Stimulated activated CD4-positive, alpha-beta T cell treated with anti-CD3 and anti-CD28 coated beads, Interleukin-15, amount 100 ng/mL, for 24 hours (primary cell): ENCODE results near the gene RASSF3.
"Not testable (repeated sequence)": the region's sequence is repeated elsewhere in the genome, so short reads cannot be mapped to it uniquely, and the experiment has no call there.

Experiments used
- DNase-seq: peaks from one replicate; pipeline ENCODE4 v3.0.0-alpha.2; 2020

The RASSF3 gene, protein sequence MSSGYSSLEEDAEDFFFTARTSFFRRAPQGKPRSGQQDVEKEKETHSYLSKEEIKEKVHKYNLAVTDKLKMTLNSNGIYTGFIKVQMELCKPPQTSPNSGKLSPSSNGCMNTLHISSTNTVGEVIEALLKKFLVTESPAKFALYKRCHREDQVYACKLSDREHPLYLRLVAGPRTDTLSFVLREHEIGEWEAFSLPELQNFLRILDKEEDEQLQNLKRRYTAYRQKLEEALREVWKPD

DNA sequence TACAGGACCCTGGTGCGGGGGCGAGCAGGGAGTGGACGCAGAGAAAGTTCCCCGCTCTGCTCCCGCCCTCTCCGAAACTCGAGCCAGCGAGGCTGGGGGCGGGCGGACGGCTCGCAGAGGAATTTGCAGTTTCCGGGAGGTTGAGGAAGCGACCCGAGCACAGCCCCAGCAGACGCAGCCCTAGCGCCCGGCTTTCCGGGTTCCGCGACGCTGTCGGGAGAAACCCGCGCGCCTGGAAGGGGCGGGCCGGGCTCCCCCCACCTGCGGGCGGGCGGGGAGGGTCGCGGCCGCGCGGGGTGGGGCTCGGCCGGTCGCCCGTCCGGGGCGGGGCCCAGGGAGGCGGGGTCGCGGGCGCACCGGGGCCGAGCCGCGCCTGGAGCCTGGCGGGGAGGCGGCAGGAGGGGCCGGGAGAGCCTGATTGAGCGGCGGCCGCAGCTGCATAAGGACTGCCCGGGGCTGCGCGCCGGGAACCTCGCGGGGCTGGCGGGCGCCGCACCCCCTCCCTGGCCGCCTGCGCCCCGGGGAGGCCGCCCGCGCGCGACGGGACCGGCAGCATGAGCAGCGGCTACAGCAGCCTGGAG, at the start of gene RASSF3:
TSS of gene RASSF3 (plus strand) at position 417 of the 581 bp plus-strand sequence. CDS start at position 555, 138 bp downstream.
- DNase-seq = peak; percentile 84

DNA sequence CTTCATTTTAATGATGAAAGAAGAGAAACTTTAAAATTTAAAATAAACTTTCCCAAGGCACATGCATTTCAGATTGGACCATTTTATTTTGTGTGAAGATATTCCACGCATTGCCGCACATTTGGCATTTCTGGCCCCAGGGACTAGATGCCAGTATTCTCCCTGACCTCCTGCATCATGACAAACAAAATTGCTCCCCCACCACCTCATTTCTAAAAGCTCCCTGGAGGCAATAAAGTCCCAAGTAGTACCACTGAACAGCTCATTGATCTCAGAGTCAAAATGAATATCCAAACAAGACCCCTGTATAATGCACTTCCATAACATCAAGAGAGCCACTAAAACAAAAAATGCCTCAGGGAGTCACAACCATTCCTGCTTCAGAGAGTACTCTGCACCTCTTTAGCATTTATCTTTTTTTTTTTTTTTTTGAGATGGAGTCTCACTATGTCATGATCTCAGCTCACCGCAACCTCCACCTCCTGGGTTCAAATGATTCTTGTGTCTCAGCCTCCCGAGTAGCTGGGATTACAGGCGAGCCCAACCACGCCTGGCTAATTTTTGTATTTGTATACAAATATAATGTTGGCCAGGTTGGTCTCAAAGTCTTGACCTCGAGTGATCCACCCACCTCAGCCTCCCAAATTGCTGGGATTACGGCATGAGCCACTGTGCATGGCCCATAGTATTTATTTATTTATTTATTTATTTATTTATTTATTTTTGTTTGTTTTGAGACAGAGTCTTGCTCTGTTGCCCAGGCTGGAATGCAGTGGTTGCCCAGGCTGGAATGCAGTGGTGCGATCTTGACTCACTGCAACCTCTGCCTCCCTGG, 48.8 kb upstream of the RASSF3 start:
- DNase-seq = no peak

DNA sequence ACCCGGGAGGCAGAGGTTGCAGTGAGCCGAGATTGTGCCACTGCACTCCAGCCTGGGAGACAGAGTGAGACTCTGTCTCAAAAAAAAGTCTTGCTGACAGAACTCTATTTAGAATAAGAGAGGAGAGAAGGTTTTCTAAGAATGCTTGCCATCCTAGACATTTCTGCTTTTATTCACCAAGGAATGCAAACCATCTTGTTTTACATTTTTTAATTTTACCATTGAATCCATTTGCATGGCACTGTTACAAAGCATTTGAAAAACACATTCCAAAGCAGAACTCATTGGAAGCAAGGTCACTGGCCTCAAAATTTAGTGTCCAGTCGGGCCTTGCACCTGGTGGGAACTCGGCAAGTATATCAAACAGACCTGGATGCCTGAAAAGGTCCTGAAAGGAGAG, 44.2 kb upstream of the RASSF3 start:
- DNase-seq = no peak

DNA sequence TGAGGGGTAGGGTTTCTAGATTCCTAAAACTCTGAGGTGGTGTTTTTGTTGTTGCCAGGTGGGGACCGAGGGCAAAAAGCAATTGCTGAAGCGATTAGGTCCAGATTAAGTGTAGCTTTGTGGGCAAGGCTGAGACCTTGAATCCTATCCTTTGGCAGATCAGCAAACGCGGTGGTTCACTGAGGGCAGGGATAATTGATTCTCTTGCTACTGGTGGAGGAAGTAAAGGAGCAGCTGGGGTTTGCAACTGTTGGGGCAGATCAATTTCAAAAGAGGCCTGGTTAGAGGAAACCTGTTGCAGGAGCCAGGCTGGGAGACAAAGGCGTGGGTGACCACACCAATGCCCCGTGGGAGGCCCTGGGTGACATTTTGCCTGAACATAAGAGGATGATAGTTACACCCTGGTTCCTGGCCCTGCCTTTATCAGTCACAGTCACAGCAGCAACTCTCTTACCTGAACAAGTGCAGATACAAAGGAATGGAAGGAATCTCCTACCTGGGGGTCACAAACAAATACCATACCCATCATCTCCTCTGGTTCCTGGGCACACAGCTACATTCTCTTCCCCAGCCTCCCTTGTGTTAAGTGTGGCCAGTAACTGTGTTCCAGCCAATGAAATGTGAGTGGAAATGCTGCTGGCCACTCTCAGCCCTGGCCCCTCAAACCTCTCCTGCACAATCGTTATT, 43.3 kb upstream of the RASSF3 start:
- no peak for DNase-seq

DNA sequence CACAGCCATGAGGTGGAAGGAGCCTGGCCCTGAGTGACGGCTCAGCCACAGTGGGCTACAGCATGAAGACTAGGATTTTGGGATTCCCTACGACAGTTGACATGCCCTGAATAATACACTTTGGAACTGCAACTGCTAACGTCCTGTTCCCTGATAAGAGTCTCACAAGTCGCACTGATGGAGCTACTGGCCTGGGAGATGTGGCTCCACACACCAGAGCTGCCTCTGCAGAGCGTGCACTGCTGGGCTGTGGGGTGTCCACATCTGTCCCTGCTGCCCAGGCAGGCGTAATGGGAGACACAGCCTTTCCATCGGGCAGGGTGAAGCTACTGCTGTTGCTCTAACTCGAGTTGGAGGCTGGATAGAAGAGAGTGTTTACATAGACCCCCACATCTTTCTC, 42.7 kb upstream of the RASSF3 start:
- no peak for DNase-seq

DNA sequence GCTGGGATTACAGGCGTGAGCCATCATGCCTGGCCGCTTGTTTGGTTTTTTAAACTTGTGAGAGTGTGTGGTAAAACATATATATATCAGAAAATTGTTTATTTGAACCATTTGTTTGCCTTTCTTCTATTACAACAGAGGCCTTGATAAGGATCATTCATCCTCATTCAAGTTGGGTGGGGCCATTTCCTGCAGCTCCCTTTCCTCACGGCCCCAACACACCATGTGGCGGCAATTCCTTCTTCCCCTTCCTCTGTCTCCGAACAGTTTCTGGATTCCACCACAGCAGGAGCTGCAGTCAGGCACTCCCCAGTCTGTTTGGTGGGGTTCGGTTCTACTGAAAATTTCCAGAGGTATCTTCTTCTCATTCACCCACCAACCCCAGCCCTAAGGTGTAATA, 42.0 kb upstream of the RASSF3 start:
- no peak for DNase-seq

DNA sequence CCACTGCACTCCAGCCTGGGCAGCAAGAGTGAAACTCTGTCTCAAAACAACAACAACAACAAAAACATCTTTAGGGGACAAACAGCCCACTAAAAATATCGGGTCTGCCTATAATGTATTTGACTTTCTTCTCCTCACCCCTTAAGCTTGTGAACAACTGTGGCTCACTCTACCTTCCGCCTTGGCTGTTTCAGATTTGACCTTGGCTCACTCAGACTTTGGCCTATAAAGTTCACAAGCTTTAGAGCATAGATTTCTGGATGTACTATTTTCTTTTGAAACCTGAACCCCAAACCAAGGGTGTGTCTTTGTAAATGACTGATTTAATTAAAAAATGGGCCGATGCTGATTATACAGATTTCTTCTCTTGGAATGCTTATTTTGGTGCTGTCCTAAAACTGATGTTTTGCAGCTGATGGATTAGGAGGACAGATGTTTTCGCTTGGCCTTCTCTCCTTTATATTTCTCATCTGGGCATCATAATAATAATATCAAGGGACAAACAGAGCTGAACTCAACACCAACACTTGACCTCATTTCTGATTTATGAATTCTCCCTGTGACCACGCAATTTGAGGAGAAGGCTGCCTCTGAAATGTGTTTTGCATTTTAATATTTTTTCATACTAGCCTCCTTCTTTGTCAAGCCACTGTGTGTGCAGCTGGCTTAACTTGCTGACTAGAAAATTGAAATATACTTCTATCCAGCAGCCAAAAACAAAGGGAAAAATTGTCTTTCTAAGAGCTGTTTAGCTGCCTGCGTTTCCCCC, 40.2 kb upstream of the RASSF3 start:
- DNase-seq = no peak

DNA sequence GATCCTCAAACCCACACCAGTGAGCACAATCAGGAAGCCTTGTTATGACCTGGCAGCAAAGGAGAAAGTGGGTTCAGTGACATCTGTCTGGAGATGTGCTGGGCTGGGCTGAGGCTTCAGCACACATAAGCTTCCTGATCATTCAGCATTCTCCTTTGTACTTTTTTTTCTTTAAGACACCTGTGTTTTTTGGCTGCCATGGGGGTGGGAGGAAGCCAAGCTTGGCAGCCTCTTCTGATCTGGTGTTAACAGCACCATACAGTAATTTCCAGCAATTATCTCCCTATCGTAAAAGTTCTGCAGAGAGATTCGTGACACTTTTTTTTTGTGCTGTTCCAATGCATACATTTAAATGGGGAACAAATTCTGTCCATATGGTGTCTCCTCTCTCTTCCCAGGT, 38.9 kb upstream of the RASSF3 start:
- DNase-seq = no peak

DNA sequence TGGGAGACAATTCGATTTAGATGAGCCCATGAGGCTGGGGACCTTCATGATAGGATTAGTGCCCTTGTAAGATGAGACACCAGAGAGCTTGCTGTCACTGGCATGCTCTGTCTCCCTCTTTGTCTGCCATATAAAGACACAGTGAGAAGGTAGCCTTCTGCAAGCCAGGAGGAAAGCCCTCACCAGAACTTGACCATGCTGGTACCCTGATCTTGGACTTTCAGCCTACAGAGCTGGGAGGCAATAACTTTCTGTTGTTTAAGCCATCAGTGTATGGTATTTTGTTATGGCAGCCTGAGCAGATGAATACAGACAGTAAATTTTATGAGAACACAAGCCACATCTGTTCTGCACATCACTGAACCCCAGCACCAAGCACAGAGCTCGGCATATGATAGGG, 38.1 kb upstream of the RASSF3 start:
- no peak for DNase-seq

DNA sequence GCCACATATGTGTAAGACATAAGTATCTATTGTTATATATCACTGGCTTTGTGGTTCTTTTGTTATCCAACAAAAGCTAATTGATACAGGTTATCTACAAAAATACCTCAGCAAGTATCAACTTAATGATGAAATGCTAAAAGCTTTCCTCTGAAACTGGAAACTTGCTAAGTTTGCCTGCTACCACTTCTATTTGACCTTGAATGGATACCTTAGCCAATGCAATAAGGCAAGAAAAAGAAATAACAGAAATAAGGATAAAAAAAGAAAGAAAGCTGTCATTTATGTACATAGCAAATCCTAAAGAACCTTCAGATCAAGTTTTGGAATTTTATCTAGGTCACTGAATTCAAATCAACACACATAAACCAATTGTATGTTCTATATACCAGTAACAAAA, 35.5 kb upstream of the RASSF3 start:
- DNase-seq = no peak

DNA sequence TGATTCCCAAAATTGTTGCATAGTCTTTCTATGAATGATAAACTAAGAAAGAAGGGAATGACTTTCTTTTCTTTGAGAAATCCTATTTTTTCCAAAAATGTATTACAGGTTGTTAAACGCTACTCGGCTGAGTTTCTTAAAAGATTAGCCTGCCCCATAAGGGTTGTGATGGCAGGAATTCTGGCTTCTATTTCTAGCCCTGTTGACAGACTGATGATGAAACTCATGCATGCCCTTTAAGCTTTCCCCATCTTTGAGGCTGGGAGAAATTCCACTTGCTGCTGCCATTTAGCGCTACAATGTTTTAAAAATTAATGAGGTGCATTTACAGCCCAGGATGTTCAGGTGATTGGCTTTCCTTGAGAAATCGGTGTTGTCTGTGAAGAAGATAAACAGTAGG, 33.2 kb upstream of the RASSF3 start:
- no peak for DNase-seq

DNA sequence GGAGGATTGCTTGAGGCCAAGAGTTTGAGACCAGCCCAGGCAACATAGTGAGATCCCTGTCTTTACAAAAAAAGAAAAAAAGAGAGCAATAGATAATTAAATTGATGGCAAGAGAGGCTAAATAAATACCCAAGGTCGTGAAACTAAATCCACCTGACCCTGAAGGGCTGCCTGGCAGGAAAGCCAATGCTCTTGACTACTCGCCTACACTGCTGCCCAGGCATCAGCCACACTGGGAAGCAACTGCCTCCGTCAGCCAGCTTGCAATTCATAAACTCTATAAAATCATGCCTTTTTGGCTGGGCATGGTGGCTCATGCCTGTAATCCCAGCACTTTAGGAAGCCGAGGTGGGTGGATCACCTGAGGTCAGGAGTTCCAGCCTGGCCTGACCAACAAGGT, 31.7 kb upstream of the RASSF3 start:
- DNase-seq = no peak

DNA sequence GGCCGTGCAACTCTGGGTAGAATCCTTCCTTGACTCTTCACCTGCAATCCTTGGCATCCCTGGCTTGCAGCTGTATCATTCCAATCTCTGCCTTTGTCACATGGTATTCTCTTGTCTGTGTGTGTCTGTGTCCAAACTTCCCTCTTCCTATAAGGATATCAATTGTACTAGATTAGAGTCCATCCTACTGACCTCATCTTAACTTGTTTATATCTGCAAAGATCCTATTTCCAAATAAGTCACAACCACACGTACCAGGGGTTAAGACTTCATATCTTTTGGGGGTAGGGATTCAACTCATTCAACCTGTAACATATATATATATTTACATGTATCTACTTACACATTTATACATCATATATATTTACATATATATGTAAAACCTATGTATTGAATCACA, 29.6 kb upstream of the RASSF3 start:
- no peak for DNase-seq

DNA sequence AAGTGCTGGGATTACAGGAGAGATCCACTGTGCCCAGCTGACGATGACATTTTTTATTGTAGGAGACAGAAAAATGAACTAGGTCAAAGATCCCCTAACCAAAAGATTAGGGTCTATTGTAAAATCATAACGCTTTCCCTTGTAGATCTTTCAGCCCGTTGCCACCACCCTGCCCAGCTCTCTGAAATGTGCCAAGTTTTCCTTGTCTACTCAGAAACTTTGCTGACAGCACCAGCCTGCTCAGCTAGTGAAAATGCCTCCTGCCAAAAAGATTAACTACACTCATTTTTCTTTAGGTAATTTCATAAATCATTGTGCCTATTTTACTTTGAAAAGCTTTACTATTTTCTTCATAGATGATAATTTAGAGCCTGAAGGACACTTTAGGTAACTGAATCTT, 28.2 kb upstream of the RASSF3 start:
- DNase-seq = no peak

DNA sequence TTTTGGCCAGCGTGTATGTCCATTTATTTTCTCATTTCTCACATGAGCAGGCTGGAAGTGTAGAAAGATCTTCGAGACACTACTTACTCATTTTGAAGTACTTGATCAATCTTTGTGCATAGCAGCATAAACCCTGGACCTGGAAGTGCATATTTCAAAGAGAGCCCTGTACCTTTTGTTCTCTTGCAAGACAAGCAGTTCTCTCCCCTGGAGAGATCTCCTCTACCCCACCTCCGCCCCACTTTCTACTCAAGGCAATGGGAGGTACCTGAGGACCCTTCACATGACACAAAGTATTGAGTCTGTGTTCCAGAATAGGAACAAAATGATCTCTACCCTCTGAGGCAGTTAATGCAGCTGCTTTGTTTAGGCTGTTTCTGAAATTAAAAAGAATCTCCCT, 27.4 kb upstream of the RASSF3 start:
- no peak for DNase-seq

DNA sequence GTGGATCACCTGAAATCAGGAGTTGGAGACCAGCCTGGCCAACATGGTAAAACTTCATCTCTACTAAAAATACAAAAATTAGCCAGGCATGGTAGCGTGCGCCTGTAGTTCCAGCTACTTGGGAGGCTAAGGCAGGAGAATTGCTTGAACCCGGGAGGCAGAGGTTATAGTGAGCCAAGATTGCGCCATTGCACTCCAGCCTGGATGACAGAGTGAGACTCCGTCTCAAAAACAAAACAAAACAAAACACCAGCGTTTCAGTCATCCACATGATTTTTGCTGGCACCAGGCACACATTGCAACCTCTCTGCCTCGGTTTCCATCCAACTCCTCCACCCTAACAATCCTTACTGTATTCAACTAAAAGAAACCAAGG, 26.9 kb upstream of the RASSF3 start:
- DNase-seq = not testable (repeated sequence)

DNA sequence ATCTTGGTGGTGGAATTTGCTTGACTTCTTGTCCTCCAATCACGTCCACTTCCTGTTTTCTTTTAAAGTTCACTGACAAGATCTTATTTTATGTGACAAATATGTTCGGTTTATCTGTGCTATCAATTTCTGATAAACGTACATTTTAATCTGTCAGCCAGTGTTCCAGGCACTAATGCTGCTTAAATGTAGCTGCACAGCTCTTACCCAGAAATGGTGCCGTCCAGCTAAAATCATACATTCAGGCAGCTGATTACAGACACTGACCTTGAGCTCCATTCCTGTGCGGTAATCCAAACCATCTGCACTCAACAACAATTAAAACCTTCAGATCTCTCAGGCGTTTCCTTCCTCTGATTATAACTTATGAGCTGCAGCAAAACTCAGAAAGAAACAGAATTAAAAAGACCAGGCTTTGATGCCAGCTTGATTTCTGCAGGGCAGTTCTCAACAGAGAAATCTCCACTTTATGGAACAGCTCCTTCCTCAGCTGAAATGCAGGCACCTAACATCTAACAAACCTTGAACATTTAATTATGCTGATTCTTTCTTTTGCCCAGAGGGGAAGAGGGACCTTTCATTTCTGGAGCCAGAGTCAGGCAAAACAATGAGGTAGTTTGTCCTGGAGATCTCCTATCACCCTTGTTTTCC, 26.4 kb upstream of the RASSF3 start:
- no peak for DNase-seq

DNA sequence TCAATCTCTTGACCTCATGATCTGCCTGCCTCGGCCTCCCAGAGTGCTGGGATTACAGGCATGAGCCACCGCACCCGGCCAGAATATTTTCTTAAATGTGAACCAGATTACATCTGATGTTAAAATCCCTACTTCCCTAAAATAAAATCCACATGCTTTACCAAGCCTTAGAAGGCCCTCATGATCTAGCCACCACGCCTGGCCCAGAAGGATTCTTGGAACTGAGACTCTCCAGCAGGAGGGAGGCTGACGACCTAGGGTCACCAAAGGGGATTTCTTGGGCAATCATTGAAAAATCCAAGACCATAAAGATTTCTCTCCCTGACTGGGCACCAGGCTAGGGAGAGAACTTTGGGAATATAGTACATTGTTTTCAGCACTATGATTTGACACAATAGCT, 25.2 kb upstream of the RASSF3 start:
- DNase-seq = no peak

DNA sequence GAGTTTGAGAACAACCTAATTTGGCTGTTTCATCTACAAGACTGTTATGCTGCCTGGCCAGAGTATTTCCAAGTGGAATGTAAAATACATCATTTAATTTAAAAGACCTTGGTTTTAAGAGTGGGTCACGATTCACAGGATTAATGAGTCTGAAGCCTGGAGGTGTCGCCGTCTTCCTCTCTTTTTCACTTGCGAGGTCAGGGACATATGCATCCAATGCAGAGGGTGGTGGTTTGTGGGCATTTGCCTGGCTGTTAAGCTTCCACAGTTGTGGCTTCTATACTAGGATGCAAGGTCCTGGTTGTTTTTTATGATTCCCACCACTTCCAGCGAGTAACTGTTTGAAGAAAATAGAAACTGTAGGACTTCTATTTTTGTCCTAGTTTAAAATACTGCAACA, 22.8 kb upstream of the RASSF3 start:
- DNase-seq = no peak

DNA sequence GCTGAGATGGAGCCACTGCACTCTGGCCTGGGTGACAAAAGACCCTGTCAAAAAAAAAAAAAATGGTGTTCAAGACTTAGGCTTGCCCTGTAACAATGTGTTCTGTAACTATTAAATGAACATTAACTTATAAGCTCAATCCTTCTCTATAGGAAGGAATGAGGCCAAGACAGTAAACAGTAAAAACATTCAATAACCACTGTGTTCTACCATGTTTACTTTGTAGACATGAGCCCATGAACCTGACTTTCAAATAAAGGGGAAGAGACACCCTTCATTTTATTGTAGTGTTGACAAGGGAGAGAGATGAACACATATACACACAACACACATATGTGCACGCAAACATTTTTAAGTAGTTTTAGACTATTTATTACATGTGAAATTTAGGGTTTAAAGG, 20.1 kb upstream of the RASSF3 start:
- no peak for DNase-seq

DNA sequence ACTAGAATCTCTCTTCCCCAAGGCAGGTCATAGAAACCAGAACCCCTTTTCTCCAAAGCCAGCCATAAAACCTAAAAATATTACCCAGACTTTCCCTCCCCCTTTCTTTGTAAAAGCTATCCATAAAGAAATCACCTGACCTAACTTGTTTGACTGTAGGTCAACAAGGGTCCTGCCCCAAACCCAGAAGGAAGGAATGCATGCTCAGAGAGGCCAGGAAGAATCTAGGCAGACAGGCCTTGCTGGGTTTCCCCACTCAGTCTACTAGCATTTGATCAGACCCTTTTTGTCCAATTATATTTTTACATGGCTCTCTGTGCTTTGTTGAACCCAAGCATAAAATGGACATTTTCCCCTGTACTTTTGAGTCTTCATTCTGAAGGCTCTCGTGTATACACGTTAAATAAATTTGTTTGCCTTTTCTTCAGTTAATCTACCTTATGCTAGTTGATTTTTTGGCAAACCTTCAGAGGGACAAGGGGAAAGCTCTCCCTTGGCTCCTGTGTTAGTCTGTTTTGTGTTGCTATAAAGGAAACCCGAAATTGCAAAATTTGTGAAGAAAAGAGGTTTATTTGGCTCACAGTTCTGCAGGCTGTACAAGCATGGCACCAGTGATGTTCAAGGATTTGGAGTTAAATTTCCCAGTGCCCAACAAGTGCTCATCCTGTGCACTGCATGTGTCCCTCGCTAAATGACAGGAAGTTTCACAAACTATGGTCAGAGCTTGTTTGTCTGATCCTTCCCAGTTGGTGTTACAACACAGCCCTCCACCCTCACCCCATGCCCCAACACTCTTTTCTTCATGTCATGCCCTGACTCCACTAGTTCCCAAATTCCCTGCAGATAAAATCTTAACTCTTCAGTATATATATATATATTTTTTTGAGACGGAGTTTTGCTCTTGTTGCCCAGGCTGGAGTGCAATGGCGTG, 14.2 kb upstream of the RASSF3 start:
- DNase-seq = no peak
